BLaER1 treated with 17β-estradiol and CSF1 and Interleukin-3, amounts not matched to agents 10 nM and 100 nM (cell line): ENCODE measurements around the gene SCT.

Experiments
- H3K27ac ChIP-seq, 11 experiments: shearing (Covaris generic); formaldehyde crosslinking; 2 replicates each; pipeline ENCODE4 v1.8.1; 2022
- H3K27me3 ChIP-seq, 11 experiments: shearing (Covaris generic); formaldehyde crosslinking; 2 replicates each; pipeline ENCODE4 v1.8.1; 2022
- H3K36me3 ChIP-seq, 11 experiments: shearing (Covaris generic); formaldehyde crosslinking; 2 replicates each; pipeline ENCODE4 v1.8.1; 2022
- H3K4me1 ChIP-seq, 10 experiments: shearing (Covaris generic); formaldehyde crosslinking; 2 replicates each; pipeline ENCODE4 v1.8.1; 2022
- H3K4me2 ChIP-seq, 11 experiments: shearing (Covaris generic); formaldehyde crosslinking; 2 replicates each; pipeline ENCODE4 v1.8.1; 2022
- H3K4me3 ChIP-seq, 10 experiments: shearing (Covaris generic); formaldehyde crosslinking; 2 replicates each; pipeline ENCODE4 v1.8.1; 2022
- H3K9ac ChIP-seq, 11 experiments: shearing (Covaris generic); formaldehyde crosslinking; 2 replicates each; pipeline ENCODE4 v1.8.1; 2022
- H3K9me3 ChIP-seq, 11 experiments: shearing (Covaris generic); formaldehyde crosslinking; replicated peaks in 1 of 11; 2 replicates each; pipeline ENCODE4 v1.8.1; 2022
- H4K20me1 ChIP-seq, 11 experiments: shearing (Covaris generic); formaldehyde crosslinking; 2 replicates each; pipeline ENCODE4 v1.8.1; 2022
- Cebpa-rat ChIP-seq, 11 experiments: shearing (Covaris generic); IDR thresholded peaks; 2 replicates each; pipeline ENCODE4 v1.8.1; 2022

The SCT gene

GRCh38 chr11:612201-612960 lies 14.6 kb downstream of the SCT start:
- Histone ChIP-seq H3K36me3 (peaks cover 60 to 77% (median 75%) of the 10 kb centered on the region in 11 experiments), H3K9me3 (no peaks in the 10 kb centered on the region), H3K4me1 (peaks cover 46 to 60% (median 51%) of the 10 kb centered on the region in 10 experiments), H4K20me1 (peaks cover 55 to 91% (median 80%) of the 10 kb centered on the region in 11 experiments), H3K27ac (peak overlapping the region in 1 of 11 experiments; percentile 17; a peak in 1 of 22 replicates), H3K4me2 (peak overlapping the region in 5 of 11 experiments; percentile 10 to 61 (median 43); a peak in 4 of 22 replicates), H3K27me3 (no peaks in the 10 kb centered on the region), H3K4me3 (no peak overlapping the region), H3K9ac (no peak overlapping the region)
- no peak for TF ChIP-seq Cebpa-rat (IDR thresholded peaks at IDR 0.05)

GRCh38 chr11:611001-611996 lies 15.7 kb downstream of the SCT start:
- Histone ChIP-seq H3K9ac (no peak overlapping the region), H3K4me1 (peaks cover 35 to 49% (median 40%) of the 10 kb centered on the region in 10 experiments), H3K4me2 (no peak overlapping the region), H3K27ac (no peak overlapping the region), H3K9me3 (no peaks in the 10 kb centered on the region), H3K27me3 (no peaks in the 10 kb centered on the region), H3K4me3 (no peak overlapping the region), H4K20me1 (peaks cover 55 to 92% (median 91%) of the 10 kb centered on the region in 11 experiments), H3K36me3 (peaks cover 71 to 88% (median 86%) of the 10 kb centered on the region in 11 experiments)
- TF ChIP-seq Cebpa-rat (IDR thresholded peaks at IDR 0.05): no peak

- peaks cover 31 to 45% (median 37%) of the 10 kb centered on the region in 10 experiments for H3K4me1 ChIP-seq
- H3K4me3 ChIP-seq: no peak overlapping the region
- no peaks in the 10 kb centered on the region for H3K9me3 ChIP-seq
- no peak overlapping the region for H3K9ac ChIP-seq
- no peaks in the 10 kb centered on the region for H3K27me3 ChIP-seq
- peaks cover 81 to 98% (median 96%) of the 10 kb centered on the region in 11 experiments for H3K36me3 ChIP-seq
- no peak overlapping the region for H3K4me2 ChIP-seq
- TF ChIP-seq Cebpa-rat (IDR thresholded peaks at IDR 0.05): no peak
- H4K20me1 ChIP-seq: peaks cover 61 to 100% (median 97%) of the 10 kb centered on the region in 11 experiments
- H3K27ac ChIP-seq: no peak overlapping the region
Measured at GRCh38 chr11:610146-610801, 16.7 kb downstream of the SCT start.

GRCh38 chr11:609341-609811 lies 17.6 kb downstream of the SCT start:
- no peaks in the 10 kb centered on the region for H3K27me3 ChIP-seq
- peaks cover 63 to 100% (median 97%) of the 10 kb centered on the region in 11 experiments for H4K20me1 ChIP-seq
- TF ChIP-seq Cebpa-rat (IDR thresholded peaks at IDR 0.05): no peak
- peak overlapping the region in 3 of 11 experiments; percentile 19 to 47 (median 40); a peak in 3 of 22 replicates for H3K27ac ChIP-seq
- H3K9ac ChIP-seq: 0 out of 22 replicates have a peak overlapping the region, but pooled peaks of 1 of the 11 experiments have one; percentile 29
- H3K9me3 ChIP-seq: no peaks in the 10 kb centered on the region
- H3K4me3 ChIP-seq: no peak overlapping the region
- H3K36me3 ChIP-seq: peaks cover 90 to 98% (median 97%) of the 10 kb centered on the region in 11 experiments
- peaks cover 22 to 36% (median 28%) of the 10 kb centered on the region in 10 experiments for H3K4me1 ChIP-seq
- no peak overlapping the region for H3K4me2 ChIP-seq

- H3K9me3 ChIP-seq: no peaks in the 10 kb centered on the region
- H4K20me1 ChIP-seq: peaks cover 57 to 100% (median 97%) of the 10 kb centered on the region in 11 experiments
- no peaks in the 10 kb centered on the region for H3K27me3 ChIP-seq
- no peak overlapping the region for H3K4me3 ChIP-seq
- peak overlapping the region in 8 of 11 experiments; percentile 12 to 37 (median 30); a peak in 9 of 22 replicates for H3K4me2 ChIP-seq
- no peak for TF ChIP-seq Cebpa-rat (IDR thresholded peaks at IDR 0.05)
- H3K4me1 ChIP-seq: peaks cover 19 to 30% (median 23%) of the 10 kb centered on the region in 10 experiments
- H3K27ac ChIP-seq: peak overlapping the region in 5 of 11 experiments; percentile 19 to 47 (median 27); a peak in 5 of 22 replicates
- peak overlapping the region in 7 of 11 experiments; percentile 13 to 50 (median 23); a peak in 7 of 22 replicates for H3K9ac ChIP-seq
- H3K36me3 ChIP-seq: peaks cover 95 to 98% (median 97%) of the 10 kb centered on the region in 11 experiments
Measured at GRCh38 chr11:608791-609251, 18.2 kb downstream of the SCT start.

- Histone ChIP-seq H3K9me3 (no peaks in the 10 kb centered on the region), H3K27ac (peak overlapping the region in 4 of 11 experiments; percentile 19 to 47 (median 25); a peak in 2 of 22 replicates), H3K9ac (peak overlapping the region in 6 of 11 experiments; percentile 11 to 50 (median 20); a peak in 8 of 22 replicates), H3K4me2 (peak overlapping the region in 8 of 11 experiments; percentile 12 to 37 (median 30); a peak in 9 of 22 replicates), H3K4me3 (no peak overlapping the region), H3K36me3 (peaks cover 99 to 100% (median 100%) of the 10 kb centered on the region in 11 experiments), H4K20me1 (peaks cover 52 to 100% (median 98%) of the 10 kb centered on the region in 11 experiments), H3K4me1 (peaks cover 16 to 25% (median 18%) of the 10 kb centered on the region in 10 experiments), H3K27me3 (no peaks in the 10 kb centered on the region)
- no peak for TF ChIP-seq Cebpa-rat (IDR thresholded peaks at IDR 0.05)
Measured at GRCh38 chr11:607971-608659, 18.9 kb downstream of the SCT start.

- Histone ChIP-seq H3K9ac (peak overlapping the region in 4 of 11 experiments; percentile 11 to 29 (median 22); a peak in 4 of 22 replicates), H4K20me1 (peaks cover 43 to 100% (median 96%) of the 10 kb centered on the region in 11 experiments), H3K4me1 (peaks cover 9 to 16% (median 11%) of the 10 kb centered on the region in 10 experiments; a peak in 18 of 20 replicates), H3K4me3 (no peak overlapping the region), H3K36me3 (peaks cover 99 to 100% (median 100%) of the 10 kb centered on the region in 11 experiments), H3K27ac (no peak overlapping the region), H3K9me3 (no peaks in the 10 kb centered on the region), H3K4me2 (no peak overlapping the region), H3K27me3 (no peaks in the 10 kb centered on the region)
- TF ChIP-seq Cebpa-rat (IDR thresholded peaks at IDR 0.05): no peak
Measured at GRCh38 chr11:607020-607780, 19.8 kb downstream of the SCT start.
